Heart left ventricle (tissue), 13 donors: Measurements from ENCODE around the gene CD200R1.

Experiments
- CTCF ChIP-seq, 12 donors: fragments of 200-600 bp; sonication (generic) in 4 of 12; IDR thresholded peaks; one replicate each; pipeline versions ENCODE4 v1.5.0 to v1.8.0; 2018 to 2022; ENCODE audit warnings: antibody characterized with exemption in 12 of 12, mild to moderate bottlenecking in 5 of 12
- POLR2A ChIP-seq, 2 donors: fragments of 450-650 bp; IDR thresholded peaks; one replicate each; pipeline ENCODE4 v1.6.1; 2017; ENCODE audit warnings: antibody characterized with exemption in 2 of 2, mild to moderate bottlenecking in 2 of 2, moderate library complexity in 2 of 2
- donor health status: ischemic (EF 13 %, LVEDD 7.1; RV severe dilation, severe dysfunction).
- donor health status: DM: no; HTN: yes; CAD: no.
- donor health status: DM: no; HTN: no; CAD: no.
- donor health status: ischemic (EF 25% LVEDD 6.9; RV normal size, moderate dysfunction).
- donor health status: ischemic (EF 25% LVEDD 5.7; RV mildly dilated, moderate dysfunction).
- donor health status: ischemic (EF 35%, LVEDD 5.7; RV mildly dilated, moderate dysfunction).
- donor health status: nonischemic (EF 11% LVEDD 7.7; RV severe dilation, severe dysfunction).
- donor health status: DM: yes; HTN: yes; CAD: no.
- donor health status: PGD.
- donor health status: ischemic (EF 29% LVEDD 5.4; RV normal size, mild dysfunction).
- donor health status: nonischemic (EF 23%, LVEDD 6.1; RV moderate dilation, normal function).

- TF ChIP-seq POLR2A (IDR thresholded peaks at IDR 0.05) (no peak), CTCF (IDR thresholded peaks at IDR 0.05) (no peak)
These were observed 86.4 kb downstream of the CD200R1 start for GRCh38 chr3:112888381-112889085.
